ENCODE results near the gene PTPRK. TPM values are rescaled to one million over a fixed set of nuclear protein-coding genes. Genes with fewer than 3 reads are reported as not detected.

PTPRK gene
- polyA plus RNA-seq, 1 experiment = 37.8 TPM

DNA sequence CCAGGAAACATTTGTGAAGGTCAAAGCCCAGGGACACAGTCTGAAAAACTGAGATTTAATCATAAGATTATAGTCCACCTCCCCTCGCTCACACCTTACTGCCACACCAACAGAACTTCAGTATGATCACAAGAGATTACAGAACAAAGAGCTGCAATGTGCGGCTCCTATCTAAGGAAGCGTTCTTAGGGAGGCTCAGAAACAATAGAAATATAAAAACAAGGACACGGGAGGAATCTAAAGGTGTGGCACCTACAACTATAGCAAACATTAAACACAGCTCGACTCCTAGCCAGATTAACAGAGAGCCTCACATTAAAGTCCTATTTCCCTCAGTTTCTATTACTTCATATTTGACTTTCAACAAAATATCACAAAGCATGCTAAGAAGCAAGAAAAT is 579.2 kb downstream of the PTPRK start:
- TF ChIP-seq CTCF (IDR thresholded peaks at IDR 0.05; ENCODE audit: low read depth, low read length) = no peak
- no peak for DNase-seq (ENCODE audit: low read depth, low spot score)
- Histone ChIP-seq H3K4me3 (ENCODE audit: low read depth, low read length) (no peak overlapping the region), H3K27ac (ENCODE audit: low read depth, low read length) (no peak overlapping the region), H3K27me3 (ENCODE audit: control insufficient read depth, insufficient read depth, low read length) (no peaks in the 10 kb centered on the region), H3K9me3 (ENCODE audit: control insufficient read depth, insufficient read depth, low read length) (no peaks in the 10 kb centered on the region)
- ChIA-PET CTCF (no interaction called here), POLR2A (no interaction called here)

DNA sequence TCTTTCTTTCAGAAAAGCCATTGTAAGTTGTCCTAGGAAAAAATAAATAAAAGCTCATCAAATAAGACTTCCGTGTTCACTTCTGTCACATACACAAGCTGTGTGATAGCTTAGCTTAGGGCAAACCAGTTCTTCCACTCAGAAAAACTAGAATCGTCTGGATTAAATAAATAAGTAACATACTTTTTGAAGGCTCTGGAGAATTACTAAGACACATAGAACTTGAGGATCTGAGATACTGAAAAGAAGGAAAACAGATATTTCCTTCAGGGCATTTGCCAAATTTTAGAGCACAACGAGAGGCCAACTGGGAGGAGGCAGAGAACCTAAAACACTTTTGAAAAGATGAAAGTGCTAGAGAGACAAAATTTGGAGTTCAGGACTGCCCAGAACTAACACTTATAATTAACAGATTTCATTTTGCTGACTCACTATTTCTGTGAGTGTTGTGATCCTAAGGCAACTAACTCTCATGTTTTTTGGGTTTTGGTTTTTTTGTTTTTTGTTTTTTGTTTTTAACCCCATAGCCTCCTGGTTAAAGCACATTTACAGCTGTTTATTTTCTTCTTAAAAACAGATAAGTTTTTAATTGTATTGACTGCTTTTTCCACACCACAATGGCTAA is 580.8 kb downstream of the PTPRK start:
- no peak for TF ChIP-seq CTCF (IDR thresholded peaks at IDR 0.05; ENCODE audit: low read depth, low read length)

DNA sequence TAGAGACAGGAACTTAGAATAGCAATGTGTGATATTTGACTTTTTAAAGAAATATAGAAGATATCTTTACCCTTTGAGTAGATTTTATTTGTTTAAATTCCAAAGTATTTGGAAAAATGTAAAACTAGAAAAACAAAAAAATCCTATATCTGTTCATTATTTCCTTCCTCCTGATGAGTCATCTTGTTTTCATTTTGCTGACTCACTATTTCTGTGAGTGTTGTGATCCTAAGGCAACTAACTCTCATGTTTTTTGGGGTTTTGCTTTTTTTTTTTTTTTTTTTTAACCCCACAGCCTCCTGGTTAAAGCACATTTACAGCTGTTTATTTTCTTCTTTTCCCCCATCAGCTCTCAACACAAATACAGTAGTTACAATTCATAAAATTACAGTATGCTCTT is 581.7 kb downstream of the PTPRK start:
- Histone ChIP-seq H3K4me3 (ENCODE audit: low read depth, low read length) (no peak overlapping the region), H3K9me3 (ENCODE audit: control insufficient read depth, insufficient read depth, low read length) (no peaks in the 10 kb centered on the region), H3K27me3 (ENCODE audit: control insufficient read depth, insufficient read depth, low read length) (no peaks in the 10 kb centered on the region), H3K27ac (ENCODE audit: low read depth, low read length) (no peak overlapping the region)
- DNase-seq (ENCODE audit: low read depth, low spot score) = no peak
- ChIA-PET CTCF (interaction anchor here (0.6 kb wide), 1 partner anchor 201 kb away, joined by 4 read pairs; no protein-coding TSS in a partner anchor), POLR2A (no interaction called here)
- no peak for TF ChIP-seq CTCF (IDR thresholded peaks at IDR 0.05; ENCODE audit: low read depth, low read length)

More for the DNA sequence above, 580.8 kb downstream of the PTPRK start:
- Histone ChIP-seq H3K27ac (ENCODE audit: low read depth, low read length) (no peak overlapping the region), H3K9me3 (ENCODE audit: control insufficient read depth, insufficient read depth, low read length) (no peaks in the 10 kb centered on the region), H3K27me3 (ENCODE audit: control insufficient read depth, insufficient read depth, low read length) (no peaks in the 10 kb centered on the region), H3K4me3 (ENCODE audit: low read depth, low read length) (no peak overlapping the region)
- POLR2A ChIA-PET = no interaction called here
- DNase-seq (ENCODE audit: low read depth, low spot score) = no peak
- CTCF ChIA-PET = interaction anchor here (0.6 kb wide), 1 partner anchor 202 kb away, joined by 4 read pairs; no protein-coding TSS in a partner anchor

GRCh38 chr6:127937747-127938146 is 582.7 kb downstream of the PTPRK start:
- no peaks in the 10 kb centered on the region for H3K27me3 ChIP-seq (ENCODE audit: control insufficient read depth, insufficient read depth, low read length)
- TF ChIP-seq CTCF (IDR thresholded peaks at IDR 0.05; ENCODE audit: low read depth, low read length) = no peak
- ChIA-PET POLR2A (no interaction called here), CTCF (no interaction called here)
- no peak overlapping the region for H3K4me3 ChIP-seq (ENCODE audit: low read depth, low read length)
- no peak overlapping the region for H3K27ac ChIP-seq (ENCODE audit: low read depth, low read length)
- DNase-seq (ENCODE audit: low read depth, low spot score) = no peak
- peaks cover 4% of the 10 kb centered on the region for H3K9me3 ChIP-seq (ENCODE audit: control insufficient read depth, insufficient read depth, low read length)

GRCh38 chr6:127937102-127937501 is 583.3 kb downstream of the PTPRK start:
- H3K4me3 ChIP-seq (ENCODE audit: low read depth, low read length) = no peak overlapping the region
- H3K27ac ChIP-seq (ENCODE audit: low read depth, low read length) = no peak overlapping the region
- POLR2A ChIA-PET = no interaction called here
- H3K27me3 ChIP-seq (ENCODE audit: control insufficient read depth, insufficient read depth, low read length) = no peaks in the 10 kb centered on the region
- peaks cover 8% of the 10 kb centered on the region for H3K9me3 ChIP-seq (ENCODE audit: control insufficient read depth, insufficient read depth, low read length)
- CTCF ChIA-PET = no interaction called here
- DNase-seq (ENCODE audit: low read depth, low spot score) = no peak
- TF ChIP-seq CTCF (IDR thresholded peaks at IDR 0.05; ENCODE audit: low read depth, low read length) = no peak
